Right lobe of liver (tissue), 4 donors: ENCODE results near the gene TBCD.

Experiments used
- CTCF ChIP-seq, 4 donors: fragments of 200-600 bp in 3 of 4; fragments of 450-650 bp in 1 of 4; IDR thresholded peaks; one replicate each; pipeline versions ENCODE4 v1.5.1 to v1.8.0; 2016 to 2022; ENCODE audit warnings: antibody characterized with exemption in 4 of 4, mild to moderate bottlenecking in 2 of 4
- POLR2A ChIP-seq: fragments of 450-650 bp; IDR thresholded peaks from one replicate; pipeline ENCODE4 v1.6.1; 2017; ENCODE audit warnings: antibody characterized with exemption, mild to moderate bottlenecking
- donor health status: DM: no; HTN: no; CAD: no.
- donor health status: DM: no; HTN: no; CAD: no.
- donor health status: DM: no; HTN: yes; CAD: no.

DNA sequence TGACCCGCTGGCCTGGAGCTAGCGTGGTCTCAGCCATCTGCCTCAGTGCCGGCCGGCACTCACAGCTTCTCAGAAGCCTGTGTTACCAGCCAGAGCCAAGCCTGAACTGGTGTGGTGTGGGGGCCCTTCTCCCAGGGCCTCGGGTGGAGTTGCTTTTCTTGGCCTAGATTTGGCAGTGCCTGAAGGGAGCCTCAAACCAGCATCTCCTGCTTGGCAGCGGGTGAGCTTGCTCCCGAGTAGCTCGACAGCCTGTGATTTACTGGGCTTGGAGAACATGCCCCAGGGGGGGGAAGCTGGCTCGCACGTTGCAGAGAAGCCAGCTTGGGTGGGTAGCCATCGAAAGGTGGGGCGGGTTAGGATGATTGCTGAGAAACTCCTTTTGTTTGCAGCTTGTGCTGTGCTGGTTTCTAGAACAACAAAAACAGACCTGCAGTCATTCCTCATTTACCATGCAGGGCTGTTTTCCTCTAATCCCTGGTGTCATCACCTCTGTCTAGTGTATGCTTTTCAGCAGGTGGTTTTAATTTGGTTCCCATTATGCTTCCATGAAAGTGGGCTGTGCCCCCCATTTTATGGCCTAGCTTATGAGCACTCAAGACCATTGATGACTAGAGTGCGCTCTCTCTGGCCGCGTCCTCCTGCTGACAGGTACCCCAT is 42.2 kb downstream of the TBCD start:
- no peak for TF ChIP-seq CTCF (IDR thresholded peaks at IDR 0.05)
- no peak for TF ChIP-seq POLR2A
